Glutamatergic neuron (in vitro differentiated cells): Measurements from ENCODE around the gene KIF27. TPM values are rescaled to one million over a fixed set of nuclear protein-coding genes. Genes with fewer than 3 reads are reported as not detected.

Source experiments
- DNase-seq: peaks from one replicate; pipeline ENCODE4 v3.0.0; 2022
- H3K27ac Mint-ChIP-seq: one replicate; pipeline ENCODE4 v1.8.0; 2020; ENCODE audit warnings: mild to moderate bottlenecking, mixed read lengths, inconsistent platforms; ENCODE audit not compliant: unreplicated experiment
- H3K27me3 Mint-ChIP-seq: one replicate; pipeline ENCODE4 v1.8.0; 2020; ENCODE audit warnings: mild to moderate bottlenecking, moderate library complexity, mixed read lengths, inconsistent platforms; ENCODE audit not compliant: unreplicated experiment
- H3K36me3 Mint-ChIP-seq: one replicate; pipeline ENCODE4 v1.8.0; 2020; ENCODE audit warnings: mild to moderate bottlenecking, mixed read lengths, inconsistent platforms; ENCODE audit not compliant: unreplicated experiment
- H3K4me1 Mint-ChIP-seq: one replicate; pipeline ENCODE4 v1.8.0; 2020; ENCODE audit warnings: mild to moderate bottlenecking, low read depth, mixed read lengths, inconsistent platforms; ENCODE audit not compliant: unreplicated experiment
- H3K4me3 Mint-ChIP-seq: one replicate; pipeline ENCODE4 v1.8.0; 2020; ENCODE audit warnings: mild to moderate bottlenecking, mixed read lengths, inconsistent platforms; ENCODE audit not compliant: unreplicated experiment
- H3K9me3 Mint-ChIP-seq: one replicate; pipeline ENCODE4 v1.8.0; 2020; ENCODE audit warnings: mild to moderate bottlenecking, moderate library complexity, mixed read lengths, inconsistent platforms; ENCODE audit not compliant: unreplicated experiment
- CTCF ChIP-seq: fragments of 200-600 bp; sonication (generic); IDR thresholded peaks from one replicate; pipeline ENCODE4 v1.5.0; 2021; ENCODE audit not compliant: partially characterized antibody, unreplicated experiment
- total RNA-seq: library from RNA; stranded (reverse); fragmentation: NEBNext Ultra II Directional; extraction: Animal tissue kit (Norgen Biotek cat#: 25700); gene quantifications from one replicate; pipeline ENCODE4 v1.2.1, GENCODE V29; 2021; ENCODE audit not compliant: unreplicated experiment

Gene KIF27
- total RNA-seq, 1 donor from 2014 or later = 4.2 TPM

DNA sequence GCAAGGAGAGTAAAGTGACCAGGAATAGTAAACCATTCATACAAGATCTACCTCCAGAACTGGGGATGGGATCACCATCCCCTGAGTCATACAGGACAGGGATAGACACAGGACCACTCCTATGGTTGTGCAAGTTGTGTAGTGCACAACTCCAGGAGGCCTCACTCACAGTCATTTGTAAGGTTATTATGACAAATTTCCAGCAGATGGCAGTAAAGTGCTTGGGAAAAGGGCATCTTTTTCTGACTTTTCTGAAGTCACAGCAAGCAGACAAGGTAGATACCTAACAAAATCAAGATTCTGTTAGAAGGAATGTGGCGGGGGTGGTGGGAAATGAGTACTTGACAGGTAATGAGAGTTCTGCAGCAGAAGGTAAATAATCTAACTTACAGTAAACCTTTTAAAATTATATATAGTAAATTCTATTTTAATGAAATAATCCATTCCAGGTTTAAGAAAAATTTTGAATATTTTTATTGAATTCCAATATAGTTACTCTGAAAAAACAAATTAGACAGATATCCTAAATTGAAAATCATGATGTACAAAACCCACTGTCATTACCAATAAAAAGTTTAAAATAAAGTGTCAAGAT is 16.7 kb upstream of the KIF27 start:
- H3K9me3 Mint-ChIP-seq = peaks cover 1% of the 10 kb centered on the region
- H3K4me3 Mint-ChIP-seq = no peak overlapping the region
- H3K27ac Mint-ChIP-seq = no peak overlapping the region
- DNase-seq = no peak
- peak; percentile 75 for TF ChIP-seq CTCF
- H3K36me3 Mint-ChIP-seq = no peaks in the 10 kb centered on the region
- H3K4me1 Mint-ChIP-seq = no peaks in the 10 kb centered on the region
- no peaks in the 10 kb centered on the region for H3K27me3 Mint-ChIP-seq

DNA sequence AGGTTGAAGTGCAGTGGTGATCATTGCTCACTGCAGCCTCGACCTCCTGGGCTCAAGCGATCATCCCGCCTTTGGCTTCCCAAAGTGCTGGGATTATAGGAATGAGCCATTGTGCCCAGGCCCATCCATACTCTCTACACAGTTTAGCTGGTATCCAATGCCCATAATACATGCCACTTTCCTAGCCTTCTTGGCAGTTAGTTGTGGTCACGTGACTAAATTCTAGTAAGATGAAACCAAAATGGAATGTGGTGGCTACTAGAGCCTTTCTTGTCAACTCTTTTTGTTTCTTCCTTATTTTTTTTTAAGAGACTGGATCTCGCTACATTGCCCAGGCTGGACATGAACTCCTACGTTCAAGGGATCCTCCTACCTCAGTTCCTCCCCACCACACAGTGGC is 15.3 kb upstream of the KIF27 start:
- Mint-ChIP-seq H3K4me3 (no peak overlapping the region), H3K9me3 (peaks cover 3% of the 10 kb centered on the region), H3K27ac (no peak overlapping the region), H3K4me1 (no peaks in the 10 kb centered on the region), H3K36me3 (no peaks in the 10 kb centered on the region), H3K27me3 (no peaks in the 10 kb centered on the region)
- no peak for TF ChIP-seq CTCF
- DNase-seq = no peak

DNA sequence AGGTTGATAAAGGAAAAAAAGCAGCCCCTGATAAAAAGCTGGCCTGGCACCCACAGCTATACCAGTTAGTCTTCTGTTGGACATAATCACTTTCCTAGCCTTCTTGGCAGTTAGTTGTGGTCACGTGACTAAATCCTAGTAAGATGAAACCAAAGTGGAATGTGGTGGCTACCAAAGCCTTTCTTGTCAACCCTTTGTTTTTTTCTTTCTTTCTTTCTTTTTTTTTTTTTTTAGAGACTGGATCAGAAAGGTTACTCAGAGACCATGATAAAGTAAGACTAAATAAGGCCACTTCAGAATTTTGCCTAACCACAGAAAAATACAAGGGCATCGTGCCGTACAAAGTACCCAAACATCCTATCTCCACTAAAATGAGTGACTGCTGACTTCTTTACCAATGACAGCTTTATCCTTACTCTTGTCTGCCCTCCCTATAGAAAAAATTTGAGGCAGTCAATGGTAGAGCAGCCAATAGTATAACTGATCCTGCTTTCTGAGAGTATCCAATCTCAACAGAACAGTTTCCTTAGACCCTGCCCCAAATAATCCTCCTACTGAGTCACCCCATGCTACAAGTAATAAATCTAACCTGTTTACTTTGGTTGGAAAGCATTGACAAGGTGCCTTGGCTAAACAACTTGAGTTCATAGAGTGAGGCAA is 14.2 kb upstream of the KIF27 start:
- no peak overlapping the region for H3K4me3 Mint-ChIP-seq
- H3K27me3 Mint-ChIP-seq = no peaks in the 10 kb centered on the region
- peaks cover 3% of the 10 kb centered on the region for H3K9me3 Mint-ChIP-seq
- H3K27ac Mint-ChIP-seq = no peak overlapping the region
- H3K36me3 Mint-ChIP-seq = no peaks in the 10 kb centered on the region
- DNase-seq = no peak
- no peak for TF ChIP-seq CTCF
- H3K4me1 Mint-ChIP-seq = no peaks in the 10 kb centered on the region

DNA sequence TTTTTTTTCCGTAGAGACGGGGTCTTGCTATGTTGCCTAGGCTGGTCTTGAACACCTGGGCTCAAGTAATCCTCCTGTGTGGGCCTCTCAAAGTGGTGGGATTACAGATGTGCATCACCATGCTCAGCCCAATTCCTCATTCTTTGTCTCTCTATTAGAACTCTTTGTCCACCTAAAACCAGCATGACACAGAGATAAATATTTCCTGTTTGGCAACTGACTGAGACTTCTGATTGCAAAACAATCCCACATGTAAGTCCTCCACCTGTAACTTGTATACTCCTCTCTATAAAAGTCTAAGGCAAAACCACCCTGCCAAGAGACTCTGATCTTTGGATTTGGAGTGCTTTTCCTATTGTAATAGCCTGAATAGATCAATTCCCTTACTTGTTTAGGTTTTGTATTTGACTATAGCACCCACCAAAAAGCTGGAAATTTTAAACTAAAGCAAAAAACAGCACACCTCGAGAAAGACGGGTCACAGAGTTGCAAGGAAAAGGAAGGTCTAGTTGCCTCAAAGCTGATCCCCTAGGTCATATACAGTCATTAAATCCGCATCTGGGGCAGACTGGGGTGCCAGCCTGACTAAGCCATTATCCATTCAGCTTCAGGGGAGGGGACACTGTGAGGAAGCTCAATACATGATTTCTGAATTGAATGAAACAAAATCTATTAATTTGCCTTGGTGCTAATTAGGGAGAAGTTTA is 13.5 kb upstream of the KIF27 start:
- Mint-ChIP-seq H3K9me3 (peaks cover 4% of the 10 kb centered on the region), H3K27me3 (no peaks in the 10 kb centered on the region), H3K4me1 (no peaks in the 10 kb centered on the region), H3K36me3 (no peaks in the 10 kb centered on the region), H3K27ac (no peak overlapping the region), H3K4me3 (no peak overlapping the region)
- no peak for DNase-seq
- no peak for TF ChIP-seq CTCF

DNA sequence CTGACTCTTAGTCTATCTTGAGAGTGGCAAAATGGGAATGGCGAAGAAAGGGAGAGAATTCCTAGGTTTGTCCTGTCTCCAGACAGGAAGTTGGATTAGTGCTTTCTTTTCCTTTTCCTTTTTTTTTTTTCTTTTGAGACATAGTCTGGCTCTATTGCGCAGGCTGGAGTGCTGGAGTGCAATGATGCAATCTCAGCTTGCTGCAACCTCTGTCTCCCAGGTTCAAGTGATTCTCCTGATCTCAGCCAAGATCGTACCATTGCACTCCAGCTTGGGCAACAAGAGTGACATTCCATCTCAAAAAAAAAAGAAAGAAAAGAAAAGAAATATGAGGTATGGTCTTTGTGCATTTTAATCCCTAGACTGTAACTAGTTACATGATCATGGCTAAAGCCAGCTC is 12.6 kb upstream of the KIF27 start:
- no peak for DNase-seq
- no peak overlapping the region for H3K27ac Mint-ChIP-seq
- H3K9me3 Mint-ChIP-seq = peaks cover 5% of the 10 kb centered on the region
- H3K4me1 Mint-ChIP-seq = no peaks in the 10 kb centered on the region
- no peak overlapping the region for H3K4me3 Mint-ChIP-seq
- TF ChIP-seq CTCF = no peak
- H3K36me3 Mint-ChIP-seq = no peaks in the 10 kb centered on the region
- no peaks in the 10 kb centered on the region for H3K27me3 Mint-ChIP-seq
